ENCODE measurements around the gene SNCB.
"Not testable (repeated sequence)": the region's sequence is repeated elsewhere in the genome, so short reads cannot be mapped to it uniquely, and the experiment has no call there.

Gene SNCB

DNA sequence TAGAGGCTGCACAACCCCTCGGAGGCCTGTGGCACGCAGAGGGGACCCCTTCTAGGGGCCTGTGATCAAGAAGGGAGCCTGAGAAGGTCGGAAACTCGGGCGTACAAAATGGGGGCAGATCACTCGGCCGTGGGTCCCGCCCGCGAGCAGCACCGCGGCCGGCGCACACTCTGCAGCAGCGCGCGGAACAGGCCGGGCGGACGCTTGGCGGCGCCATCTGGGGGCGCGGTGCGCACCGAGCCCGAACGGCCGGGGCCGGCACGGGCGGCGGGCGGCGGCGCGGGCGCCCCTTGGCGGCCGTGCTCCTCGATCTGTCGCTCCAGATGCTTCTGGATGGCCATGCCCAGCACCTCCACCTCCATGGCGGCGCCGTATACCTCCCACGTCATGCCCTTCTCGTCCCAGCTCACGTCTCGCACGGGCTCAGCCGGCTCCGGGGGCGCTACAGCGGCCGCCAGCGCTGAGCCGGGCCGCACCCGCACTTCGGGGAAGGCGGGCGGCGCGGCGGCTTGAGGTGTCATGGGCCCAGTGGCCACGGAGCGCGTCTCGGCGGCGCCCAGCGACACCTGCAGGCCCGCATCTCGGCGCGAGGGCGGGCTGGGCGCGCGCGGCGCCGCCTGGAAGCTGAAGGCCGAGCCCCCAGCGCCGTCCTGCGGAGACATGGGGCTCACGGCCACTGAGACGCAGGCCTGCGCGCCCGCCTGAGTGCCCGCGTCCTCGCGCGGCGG is 33.5 kb downstream of the SNCB start:
- DNase-seq = peak; percentile 68

DNA sequence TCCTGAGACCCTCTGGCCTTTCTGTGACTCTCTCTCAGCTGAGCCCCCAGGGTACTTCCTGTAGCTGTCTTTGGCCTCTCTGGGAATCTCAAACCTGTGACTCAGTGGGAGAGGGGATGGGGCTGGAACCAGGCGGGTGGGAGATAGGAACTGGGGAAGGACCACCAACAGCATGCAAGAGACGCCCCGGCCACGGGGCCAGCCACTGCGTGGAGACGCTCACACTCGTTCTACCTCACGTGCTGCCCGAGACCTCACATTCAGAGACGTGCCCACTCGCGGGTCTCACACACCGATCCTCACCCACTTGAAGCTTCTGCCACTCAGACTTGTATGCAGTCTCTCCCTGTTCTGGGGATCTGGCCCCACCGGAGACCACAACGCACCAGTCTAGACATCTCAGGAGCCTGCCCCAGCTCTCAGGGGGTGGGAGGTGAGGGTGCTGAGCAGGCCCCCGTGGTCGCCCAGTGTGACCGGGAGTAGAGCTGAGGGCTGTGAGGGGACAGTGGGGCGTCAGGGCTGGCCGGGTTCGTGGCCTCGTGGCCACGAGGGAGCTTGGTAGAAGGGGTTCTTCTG is 34.2 kb downstream of the SNCB start:
- no peak for DNase-seq

DNA sequence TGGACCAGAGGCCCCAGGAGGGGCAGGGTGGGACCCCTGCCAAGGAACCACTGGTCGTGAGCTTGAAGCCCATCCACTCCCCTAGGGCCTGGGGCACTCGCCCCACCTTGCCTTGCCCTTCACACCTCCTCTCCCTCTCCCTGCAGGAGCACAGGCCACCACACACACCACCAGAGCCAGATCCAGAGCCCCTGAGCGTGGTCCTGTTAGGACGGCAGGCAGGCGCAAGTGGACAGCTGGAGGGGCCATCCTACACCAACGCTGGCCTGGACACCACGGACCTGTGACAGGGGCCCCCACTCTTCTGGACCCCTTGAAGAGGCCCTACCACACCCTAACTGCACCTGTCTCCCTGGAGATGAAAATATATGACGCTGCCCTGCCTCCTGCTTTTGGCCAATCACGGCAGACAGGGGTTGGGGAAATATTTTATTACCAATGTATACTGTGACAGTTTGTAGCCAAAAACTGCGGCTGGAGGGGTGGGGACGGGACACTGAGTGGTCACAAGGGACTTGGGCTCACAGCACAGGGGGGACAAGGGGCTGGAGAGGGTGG is 34.9 kb downstream of the SNCB start:
- no peak for DNase-seq

DNA sequence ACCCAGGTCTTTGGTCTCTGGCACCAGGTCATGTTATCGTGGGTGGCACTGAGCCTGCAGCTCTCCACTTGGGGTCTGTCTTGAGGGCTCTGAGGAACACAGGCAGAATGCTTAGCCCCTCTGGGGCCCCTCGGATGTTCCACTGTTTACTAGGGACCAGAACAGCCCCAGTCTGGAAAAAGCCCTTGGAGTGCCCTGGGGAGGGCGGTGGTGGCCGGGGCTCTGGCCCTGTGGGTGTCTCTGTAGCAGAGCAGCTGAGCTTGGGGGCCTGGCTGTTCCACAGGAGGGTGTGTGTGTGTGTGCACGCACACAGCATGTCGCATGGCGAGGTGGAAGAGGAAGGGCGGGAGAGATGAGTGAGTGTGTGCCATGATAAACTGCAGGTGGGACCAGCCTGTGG is 35.8 kb downstream of the SNCB start:
- no peak for DNase-seq

DNA sequence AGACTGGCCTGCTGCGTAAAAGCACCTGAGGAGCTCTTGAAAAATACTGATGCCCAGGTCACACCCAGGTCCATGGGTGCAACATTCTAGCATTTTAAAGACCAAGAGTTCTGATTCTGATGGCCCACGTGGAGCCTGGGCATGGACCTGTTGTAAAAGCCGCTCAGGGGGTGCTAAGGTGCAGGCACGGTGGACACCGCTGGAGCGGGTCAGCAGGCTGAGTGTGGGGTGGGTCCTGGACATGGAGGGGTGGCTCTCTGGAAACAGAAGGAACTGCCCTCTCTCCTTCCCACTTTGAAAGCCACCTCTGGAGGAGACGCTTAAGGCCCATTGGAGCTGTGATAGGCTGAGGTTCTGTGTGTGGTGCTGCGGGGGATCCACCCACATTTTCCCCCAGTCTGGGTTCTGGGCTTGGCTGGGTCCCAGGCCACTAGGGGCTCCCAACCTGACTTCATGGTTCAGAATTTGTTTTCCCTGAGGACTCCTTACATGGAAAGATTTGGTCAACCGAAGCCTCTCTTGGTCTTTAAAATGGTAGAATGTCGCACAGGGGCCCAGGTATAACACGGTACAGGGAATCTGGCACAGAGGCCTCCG is 37.0 kb downstream of the SNCB start:
- no peak for DNase-seq

DNA sequence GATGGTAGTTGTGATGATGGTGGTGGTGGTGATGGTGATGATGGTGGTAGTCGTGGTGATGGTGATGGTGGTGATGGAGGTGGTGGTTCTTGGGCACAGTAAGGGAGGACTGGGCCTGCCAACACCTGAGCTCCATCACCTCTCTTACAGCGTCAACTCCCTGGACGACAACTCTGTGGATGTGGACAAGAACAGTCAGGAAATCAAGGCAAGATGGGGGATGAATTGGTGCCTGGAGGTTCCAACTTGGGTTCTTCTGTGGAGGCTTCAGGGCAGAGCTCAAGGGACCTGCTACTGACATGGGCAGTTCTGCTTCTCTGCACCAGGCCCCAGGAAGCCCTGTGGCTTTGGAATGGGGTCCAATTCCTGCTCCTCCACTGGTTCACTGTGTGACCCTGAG is 37.8 kb downstream of the SNCB start:
- no peak for DNase-seq

DNA sequence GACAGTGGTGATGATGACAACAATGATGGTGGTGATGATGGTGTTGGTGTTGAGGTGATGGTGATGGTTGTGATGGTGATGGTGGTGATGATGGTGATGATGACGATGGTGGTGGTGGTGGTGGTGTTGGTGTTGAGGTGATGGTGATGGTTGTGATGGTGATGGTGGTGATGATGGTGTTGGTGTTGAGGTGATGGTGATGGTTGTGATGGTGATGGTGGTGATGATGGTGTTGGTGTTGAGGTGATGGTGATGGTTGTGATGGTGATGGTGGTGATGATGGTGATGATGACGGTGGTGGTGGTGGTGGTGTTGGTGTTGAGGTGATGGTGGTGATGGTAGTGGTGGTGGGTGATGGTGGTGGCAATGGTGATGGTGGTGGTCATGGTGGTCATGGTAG is 38.7 kb downstream of the SNCB start:
- DNase-seq = not testable (repeated sequence)

DNA sequence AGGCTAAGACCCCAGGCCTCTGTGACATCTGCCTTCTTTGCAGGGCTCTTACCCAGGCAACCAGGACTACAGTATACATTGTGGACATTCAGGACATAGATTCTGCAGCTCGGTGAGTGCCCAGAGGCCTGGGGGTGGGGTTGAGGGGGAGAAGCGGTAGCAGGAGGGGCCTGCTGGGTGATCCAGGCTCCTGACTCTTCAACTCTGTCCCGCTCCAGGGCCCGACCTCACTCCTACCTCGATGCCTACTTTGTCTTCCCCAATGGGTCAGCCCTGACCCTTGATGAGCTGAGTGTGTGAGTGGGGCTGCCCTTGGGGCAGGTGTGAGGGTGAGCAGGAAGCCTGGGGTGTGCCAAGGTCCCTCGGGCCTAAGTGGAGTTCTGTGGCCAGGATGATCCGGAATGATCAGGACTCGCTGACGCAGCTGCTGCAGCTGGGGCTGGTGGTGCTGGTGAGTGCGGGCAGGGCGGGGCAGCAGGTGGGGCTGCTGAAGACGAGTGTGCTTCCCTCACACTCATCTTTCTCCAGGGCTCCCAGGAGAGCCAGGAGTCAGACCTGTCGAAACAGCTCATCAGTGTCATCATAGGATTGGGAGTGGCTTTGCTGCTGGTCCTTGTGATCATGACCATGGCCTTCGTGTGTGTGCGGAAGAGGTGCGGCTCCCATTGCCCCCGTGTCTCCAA is 40.2 kb downstream of the SNCB start:
- no peak for DNase-seq

DNA sequence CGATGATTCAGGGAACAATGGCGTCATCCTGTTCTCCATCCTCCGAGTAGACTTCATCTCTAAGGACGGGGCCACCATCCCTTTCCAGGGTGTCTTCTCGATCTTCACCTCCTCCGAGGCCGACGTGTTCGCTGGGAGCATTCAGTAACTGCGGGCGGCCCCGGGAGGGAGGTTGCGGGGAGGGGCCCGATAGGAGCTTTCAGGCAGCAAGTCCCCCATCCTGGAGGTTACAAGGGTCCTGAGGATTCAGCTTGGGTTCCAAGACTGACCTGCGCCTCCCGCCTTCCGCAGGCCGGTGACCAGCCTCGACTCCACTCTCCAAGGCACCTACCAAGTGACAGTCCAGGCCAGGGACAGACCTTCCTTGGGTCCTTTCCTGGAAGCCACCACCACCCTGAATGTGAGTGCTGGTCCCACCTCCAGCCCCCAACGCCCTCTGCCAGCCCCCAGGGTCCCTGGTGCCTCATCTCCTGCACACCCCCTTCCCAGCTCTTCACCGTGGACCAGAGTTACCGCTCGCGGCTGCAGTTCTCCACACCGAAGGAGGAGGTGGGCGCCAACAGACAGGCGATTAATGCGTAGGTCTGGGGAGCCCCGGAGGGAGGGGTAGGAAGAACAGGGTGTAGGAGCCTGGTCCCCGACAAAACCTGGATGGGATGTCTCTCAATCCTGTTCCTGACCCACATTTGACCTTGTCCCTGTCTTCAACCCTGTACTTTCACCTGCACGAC is 41.1 kb downstream of the SNCB start:
- DNase-seq = no peak

DNA sequence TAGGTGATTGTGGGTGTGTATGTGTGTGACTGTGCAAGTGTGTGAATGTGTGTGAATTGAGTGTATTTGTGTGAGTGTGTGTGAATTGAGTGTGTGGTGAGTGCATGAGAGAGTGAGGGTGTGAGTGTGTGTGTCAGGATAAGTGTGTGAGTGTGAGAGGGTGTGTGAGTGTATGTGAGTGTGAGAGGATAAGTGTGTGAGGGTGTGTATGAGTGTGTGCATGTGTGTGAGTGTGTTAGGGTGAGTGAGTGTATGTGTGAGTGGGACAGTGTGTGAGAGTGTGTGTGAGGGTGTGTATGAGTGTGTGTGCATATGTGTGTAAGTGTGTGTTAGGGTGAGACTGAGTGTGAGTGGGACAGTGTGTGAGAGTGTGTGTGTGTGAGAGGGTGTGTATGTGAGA is 42.0 kb downstream of the SNCB start:
- DNase-seq = no peak

DNA sequence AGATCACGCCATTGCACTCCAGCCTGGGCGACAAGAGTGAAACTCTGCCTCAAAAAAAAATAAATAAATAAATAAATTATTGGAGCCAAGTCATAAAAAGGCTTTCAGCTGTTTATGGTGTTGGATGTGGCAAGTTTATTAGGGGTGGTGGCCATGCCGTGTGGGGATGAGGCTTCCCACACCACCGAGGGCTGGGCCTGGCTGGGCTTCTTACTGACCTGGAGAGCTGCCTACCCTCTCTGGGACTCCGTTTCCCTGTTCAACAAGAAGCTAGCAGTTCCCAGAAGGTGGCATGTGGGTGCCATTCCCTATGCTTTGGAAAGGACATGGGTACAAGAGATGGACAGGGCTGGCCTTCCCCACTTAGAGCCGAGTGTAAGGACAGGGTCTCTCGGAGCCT is 42.9 kb downstream of the SNCB start:
- no peak for DNase-seq

DNA sequence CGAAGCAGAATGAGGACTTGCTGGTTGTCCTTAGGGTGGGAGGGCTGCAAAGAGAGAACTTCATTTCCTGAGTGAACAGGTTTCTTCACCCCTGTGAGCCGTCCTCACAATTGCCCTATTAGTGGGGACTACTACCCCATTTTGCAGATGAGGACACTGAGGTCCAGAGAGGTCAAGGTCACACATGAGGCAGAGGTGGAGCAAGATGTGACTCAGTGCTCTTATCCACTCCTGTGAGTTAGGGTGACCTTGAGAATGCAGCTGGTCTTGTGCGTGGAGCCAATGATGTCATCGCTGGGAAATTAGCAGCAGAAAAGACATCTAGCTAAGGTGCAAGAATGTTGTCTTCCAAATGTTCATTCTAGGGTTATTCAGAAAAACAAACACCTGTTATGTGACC is 47.3 kb downstream of the SNCB start:
- DNase-seq = no peak

DNA sequence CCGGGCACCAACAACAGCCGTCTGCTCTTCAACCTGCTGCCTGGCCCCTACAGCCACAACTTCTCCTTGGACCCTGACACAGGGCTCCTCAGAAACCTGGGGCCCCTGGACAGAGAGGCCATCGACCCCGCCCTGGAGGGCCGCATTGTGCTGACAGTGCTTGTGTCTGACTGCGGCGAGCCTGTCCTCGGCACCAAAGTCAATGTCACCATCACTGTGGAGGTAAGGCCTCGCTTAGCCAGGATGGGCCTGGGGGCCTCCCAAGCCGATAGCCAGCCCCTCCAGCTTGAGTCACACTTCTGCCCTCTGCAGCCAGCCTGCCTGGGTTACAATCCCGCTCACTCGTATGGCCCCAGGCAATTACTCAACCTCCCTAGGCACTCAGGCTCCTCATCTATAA is 49.0 kb downstream of the SNCB start:
- no peak for DNase-seq

DNA sequence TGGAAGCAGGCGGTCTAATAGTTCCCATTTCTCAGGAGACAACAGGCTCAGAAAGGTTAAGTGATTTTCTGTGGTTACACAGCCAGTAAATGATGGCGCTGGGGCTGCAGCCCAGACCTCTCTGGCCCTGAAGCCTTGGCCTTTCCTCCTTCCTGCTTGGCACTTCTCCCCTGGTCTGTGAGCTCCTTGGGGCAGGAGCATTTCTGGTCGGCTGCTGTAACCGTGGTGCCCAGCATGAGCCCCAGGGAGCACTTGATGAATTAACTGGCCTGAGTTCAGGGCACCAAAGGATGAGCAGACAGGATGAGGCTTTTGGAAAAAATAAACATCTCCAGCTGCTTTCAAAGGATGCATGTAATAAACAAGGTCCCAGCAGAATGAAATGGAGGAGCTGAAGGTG is 51.0 kb downstream of the SNCB start:
- no peak for DNase-seq

DNA sequence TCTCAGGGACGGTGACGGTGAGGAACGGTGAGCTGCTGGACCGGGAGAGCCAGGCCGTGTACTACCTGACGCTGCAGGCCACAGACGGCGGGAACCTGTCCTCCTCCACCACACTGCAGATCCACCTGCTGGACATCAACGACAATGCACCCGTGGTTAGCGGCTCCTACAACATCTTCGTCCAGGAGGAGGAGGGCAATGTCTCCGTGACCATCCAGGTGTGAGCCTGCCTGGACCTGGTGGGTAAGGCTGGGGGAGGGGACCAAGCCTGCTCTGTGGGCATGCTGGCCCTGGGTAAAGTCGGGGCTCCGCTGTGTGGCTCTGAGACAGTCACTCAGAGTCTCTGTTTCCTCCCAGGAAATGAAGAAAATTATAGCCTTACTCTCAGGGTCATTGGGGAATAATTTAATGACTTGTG is 51.9 kb downstream of the SNCB start:
- DNase-seq = peak; percentile 42

DNA sequence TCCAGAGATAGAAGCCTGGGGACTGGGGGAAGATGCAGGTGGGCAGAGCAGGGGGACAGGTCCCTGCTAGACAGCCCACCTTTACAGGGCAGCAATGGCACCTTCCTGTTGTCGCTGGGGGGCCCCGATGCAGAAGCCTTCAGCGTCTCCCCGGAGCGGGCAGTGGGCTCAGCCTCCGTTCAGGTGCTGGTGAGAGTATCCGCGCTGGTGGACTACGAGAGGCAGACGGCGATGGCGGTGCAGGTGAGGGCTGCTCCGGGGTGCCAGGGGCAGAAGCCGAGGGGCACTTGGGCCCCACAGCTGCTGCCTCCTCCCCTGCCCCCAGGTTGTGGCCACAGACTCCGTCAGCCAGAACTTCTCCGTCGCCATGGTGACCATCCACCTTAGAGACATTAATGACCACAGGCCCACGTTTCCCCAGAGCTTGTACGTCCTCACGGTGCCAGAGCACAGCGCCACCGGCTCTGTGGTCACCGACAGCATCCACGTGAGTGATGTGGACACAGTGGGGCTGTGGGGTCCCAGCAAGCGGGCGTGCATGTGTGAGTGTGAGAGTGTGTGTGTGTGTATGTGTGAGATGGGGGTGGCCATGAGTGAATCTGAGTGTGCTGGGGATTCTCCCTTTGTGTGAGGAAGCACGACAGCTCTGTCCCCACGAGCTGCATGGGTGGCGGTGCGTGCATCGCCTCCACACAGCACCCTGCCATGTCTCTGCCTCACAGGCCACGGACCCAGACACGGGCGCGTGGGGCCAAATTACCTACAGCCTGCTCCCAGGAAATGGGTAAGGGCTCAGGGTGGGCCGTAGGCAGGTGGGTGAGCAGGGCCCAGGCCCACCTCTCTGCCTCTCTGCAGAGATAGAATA is 52.8 kb downstream of the SNCB start:
- no peak for DNase-seq

DNA sequence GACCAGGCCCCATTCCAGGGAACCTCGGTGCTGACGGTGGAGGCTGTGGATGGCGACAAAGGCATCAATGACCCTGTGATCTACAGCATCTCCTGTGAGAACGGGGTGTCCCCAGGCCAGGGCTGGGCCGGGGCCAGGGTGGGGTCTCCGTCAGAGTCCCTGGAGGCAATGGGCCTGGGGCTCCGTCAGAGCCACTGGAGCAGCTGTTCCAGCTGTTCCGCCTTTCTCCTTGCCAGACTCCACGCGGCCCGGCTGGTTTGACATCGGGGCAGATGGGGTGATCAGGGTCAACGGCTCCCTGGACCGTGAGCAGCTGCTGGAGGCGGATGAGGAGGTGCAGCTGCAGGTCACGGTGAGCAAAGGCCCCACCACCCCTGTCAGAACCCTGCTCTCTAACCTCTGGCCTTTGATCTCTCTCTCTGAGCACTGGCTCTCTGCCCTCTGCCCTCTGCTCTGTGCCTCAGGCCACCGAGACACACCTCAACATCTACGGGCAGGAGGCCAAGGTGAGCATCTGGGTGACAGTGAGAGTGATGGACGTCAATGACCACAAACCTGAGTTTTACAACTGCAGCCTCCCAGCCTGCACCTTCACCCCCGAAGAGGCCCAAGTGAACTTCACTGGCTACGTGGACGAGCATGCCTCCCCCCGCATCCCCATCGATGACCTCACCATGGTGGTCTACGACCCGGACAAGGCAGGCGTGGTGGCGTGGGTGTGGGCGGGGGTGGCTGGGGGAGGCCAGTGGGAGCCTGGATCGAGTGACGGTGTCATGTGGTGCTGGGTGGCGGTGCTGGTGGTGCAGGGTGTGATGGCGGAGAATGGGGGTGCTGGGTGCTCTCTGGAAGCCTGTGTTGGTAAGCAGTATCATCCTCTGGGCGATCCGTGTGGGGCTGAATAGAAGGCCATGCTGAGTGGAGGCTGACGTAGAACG is 54.6 kb downstream of the SNCB start:
- no peak for DNase-seq

DNA sequence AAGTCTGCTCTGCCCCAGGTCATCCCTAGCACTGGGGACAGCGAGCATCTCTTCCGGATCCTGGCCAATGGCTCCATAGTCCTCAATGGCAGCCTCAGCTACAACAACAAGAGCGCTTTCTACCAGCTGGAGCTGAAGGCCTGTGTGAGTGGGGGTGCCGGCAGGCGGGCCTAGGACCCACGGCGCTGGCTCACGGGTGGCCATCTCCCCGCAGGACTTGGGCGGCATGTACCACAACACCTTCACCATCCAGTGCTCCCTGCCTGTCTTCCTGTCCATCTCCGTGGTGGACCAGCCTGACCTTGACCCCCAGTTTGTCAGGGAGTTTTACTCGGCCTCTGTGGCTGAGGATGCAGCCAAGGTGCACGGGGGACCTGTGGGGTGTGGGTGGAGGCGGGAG is 55.3 kb downstream of the SNCB start:
- DNase-seq = no peak

DNA sequence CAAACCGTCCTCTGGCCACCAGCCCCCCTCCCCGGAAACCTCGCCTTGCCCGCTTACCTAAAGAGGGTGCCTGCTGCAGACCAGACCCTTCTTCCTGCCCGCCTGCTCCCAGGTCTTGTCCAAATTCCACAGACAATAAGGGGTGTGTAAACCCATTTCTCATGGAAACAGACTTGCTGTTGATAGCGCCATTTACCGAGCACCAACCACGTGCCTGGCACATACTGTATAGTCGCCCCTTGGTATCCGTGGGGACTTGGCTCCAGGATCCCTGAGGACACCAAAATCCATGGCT is 56.1 kb downstream of the SNCB start:
- no peak for DNase-seq

DNA sequence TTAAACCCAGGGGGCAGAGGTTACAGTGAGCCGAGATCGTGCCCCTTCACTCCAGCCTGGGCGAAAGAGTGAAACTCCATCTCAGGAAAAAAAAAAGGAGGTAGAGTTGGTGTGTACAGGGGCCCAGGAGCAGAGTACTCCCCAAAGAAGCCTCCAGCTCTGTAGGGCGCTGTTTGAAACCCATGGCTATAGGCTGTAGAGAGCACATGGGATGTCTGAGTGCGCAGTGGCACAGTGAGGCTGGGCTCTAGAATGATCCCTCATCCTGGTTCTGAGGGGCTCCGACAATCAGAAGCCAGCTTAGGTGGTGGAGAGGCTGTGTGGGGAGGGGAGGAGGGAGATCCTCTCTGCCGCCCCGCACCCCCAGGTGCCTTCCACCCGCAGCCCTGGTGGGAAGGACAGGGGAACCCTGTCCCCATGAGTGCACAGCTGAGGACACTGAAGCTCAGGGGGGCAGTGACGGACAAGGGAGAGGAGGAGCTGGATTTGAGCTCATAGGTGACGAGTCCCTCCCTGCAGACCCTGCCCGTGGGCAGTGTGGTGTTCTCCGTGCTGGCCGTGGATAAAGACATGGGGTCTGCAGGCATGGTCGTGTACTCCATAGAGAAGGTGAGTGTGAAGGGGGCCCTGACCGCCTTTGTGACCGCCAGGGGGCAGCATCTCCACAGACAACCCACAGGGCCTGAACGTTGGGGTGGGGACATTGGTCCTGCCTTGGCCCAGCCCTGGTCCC is 56.6 kb downstream of the SNCB start:
- DNase-seq = peak; percentile 78
